NT2/D1 (cell line): ENCODE measurements around the gene AHDC1.
"Not testable (repeated sequence)": the region's sequence is repeated elsewhere in the genome, so short reads cannot be mapped to it uniquely, and the experiment has no call there.

Experiments
- DNase-seq: peaks from one replicate; pipeline ENCODE4 v3.0.0-alpha.2; 2011; ENCODE audit warnings: low read depth, low spot score
- H3K27me3 ChIP-seq: 2 replicates; pipeline ENCODE4 v1.6.0; 2011; ENCODE audit warnings: mild to moderate bottlenecking; ENCODE audit not compliant: insufficient read length, insufficient read depth
- H3K36me3 ChIP-seq: 2 replicates; pipeline ENCODE4 v1.6.1; 2011; ENCODE audit warnings: mild to moderate bottlenecking, low read length, mixed read lengths; ENCODE audit not compliant: insufficient read depth, insufficient read length
- H3K4me1 ChIP-seq: 2 replicates; pipeline ENCODE4 v1.5.1; 2011; ENCODE audit not compliant: insufficient read depth, insufficient read length
- H3K4me3 ChIP-seq: 2 replicates; pipeline ENCODE4 v1.5.1; 2011; ENCODE audit warnings: low read depth; ENCODE audit not compliant: insufficient read length
- H3K9ac ChIP-seq: 2 replicates; pipeline ENCODE4 v1.6.0; 2011; ENCODE audit warnings: low read depth; ENCODE audit not compliant: insufficient read length
- H3K9me3 ChIP-seq: 2 replicates; pipeline ENCODE4 v1.5.1; 2011; ENCODE audit warnings: mild to moderate bottlenecking, low read length; ENCODE audit not compliant: insufficient read depth
- SUZ12 ChIP-seq: IDR thresholded peaks from 2 replicates; pipeline ENCODE4 v1.6.1; 2011; ENCODE audit not compliant: insufficient read length, insufficient read depth; ENCODE audit errors: extremely low read depth
- YY1 ChIP-seq: IDR thresholded peaks from 2 replicates; pipeline ENCODE4 v1.6.1; 2011; ENCODE audit not compliant: insufficient read length, insufficient read depth
- ZNF274 ChIP-seq: IDR thresholded peaks from 2 replicates; pipeline ENCODE4 v1.6.1; 2011; ENCODE audit warnings: mild to moderate bottlenecking, low read depth, low read length

The AHDC1 gene

GRCh38 chr1:27556435-27556780, 47.5 kb downstream of the AHDC1 start:
- no peaks in the 10 kb centered on the region for H3K9me3 ChIP-seq
- TF ChIP-seq YY1 (no peak), ZNF274 (no peak), SUZ12 (no peak)
- no peak for DNase-seq
- peaks cover 70% of the 10 kb centered on the region for H3K36me3 ChIP-seq
- peak overlapping the region; percentile 45 for H3K9ac ChIP-seq
- H3K4me3 ChIP-seq: no peak overlapping the region
- H3K27me3 ChIP-seq: no peaks in the 10 kb centered on the region
- peaks cover 44% of the 10 kb centered on the region for H3K4me1 ChIP-seq

- H3K4me3 ChIP-seq: no peak overlapping the region
- H3K9ac ChIP-seq: peak overlapping the region; percentile 45
Observed at GRCh38 chr1:27555700-27556424, 48.1 kb downstream of the AHDC1 start.

GRCh38 chr1:27554759-27555699, 48.9 kb downstream of the AHDC1 start:
- Histone ChIP-seq H3K4me3 (no peak overlapping the region), H3K36me3 (peaks cover 74% of the 10 kb centered on the region), H3K9me3 (no peaks in the 10 kb centered on the region), H3K4me1 (peaks cover 31% of the 10 kb centered on the region), H3K9ac (peak overlapping the region; percentile 24), H3K27me3 (no peaks in the 10 kb centered on the region)
- TF ChIP-seq SUZ12 (no peak), ZNF274 (no peak), YY1 (no peak)
- DNase-seq: no peak

More at GRCh38 chr1:27555700-27556424, 48.1 kb downstream of the AHDC1 start:
- TF ChIP-seq YY1 (no peak), ZNF274 (no peak), SUZ12 (no peak)
- no peak for DNase-seq
- Histone ChIP-seq H3K9me3 (no peaks in the 10 kb centered on the region), H3K36me3 (peaks cover 74% of the 10 kb centered on the region), H3K27me3 (no peaks in the 10 kb centered on the region), H3K4me1 (peaks cover 39% of the 10 kb centered on the region)

- Histone ChIP-seq H3K4me1 (peaks cover 31% of the 10 kb centered on the region), H3K4me3 (no peak overlapping the region), H3K9me3 (no peaks in the 10 kb centered on the region), H3K36me3 (peaks cover 76% of the 10 kb centered on the region), H3K9ac (no peak overlapping the region), H3K27me3 (no peaks in the 10 kb centered on the region)
- no peak for DNase-seq
- TF ChIP-seq ZNF274 (no peak), SUZ12 (no peak), YY1 (no peak)
Observed at GRCh38 chr1:27554293-27554692, 49.7 kb downstream of the AHDC1 start.

- not testable (repeated sequence) for H3K27me3 ChIP-seq, H3K9ac ChIP-seq, DNase-seq, H3K9me3 ChIP-seq, H3K4me3 ChIP-seq
- H3K4me1 ChIP-seq: peaks cover 31% of the 10 kb centered on the region
- peaks cover 80% of the 10 kb centered on the region for H3K36me3 ChIP-seq
Observed at GRCh38 chr1:27553823-27554222, 50.1 kb downstream of the AHDC1 start.

- H3K4me1 ChIP-seq: peaks cover 23% of the 10 kb centered on the region
- TF ChIP-seq YY1 (no peak), SUZ12 (no peak), ZNF274 (no peak)
- no peaks in the 10 kb centered on the region for H3K9me3 ChIP-seq
- peaks cover 80% of the 10 kb centered on the region for H3K36me3 ChIP-seq
- DNase-seq: no peak
- no peak overlapping the region for H3K9ac ChIP-seq
- H3K27me3 ChIP-seq: no peaks in the 10 kb centered on the region
- H3K4me3 ChIP-seq: no peak overlapping the region
Observed at GRCh38 chr1:27552911-27553420, 51.0 kb downstream of the AHDC1 start.

GRCh38 chr1:27551953-27552312, 52.0 kb downstream of the AHDC1 start:
- no peak overlapping the region for H3K9ac ChIP-seq
- H3K4me3 ChIP-seq: no peak overlapping the region
- H3K36me3 ChIP-seq: peaks cover 85% of the 10 kb centered on the region
- no peaks in the 10 kb centered on the region for H3K27me3 ChIP-seq
- DNase-seq: no peak
- no peak for TF ChIP-seq ZNF274
- no peak for TF ChIP-seq SUZ12
- no peak for TF ChIP-seq YY1
- no peaks in the 10 kb centered on the region for H3K9me3 ChIP-seq
- peaks cover 16% of the 10 kb centered on the region for H3K4me1 ChIP-seq
